ENCODE measurements around the gene ISLR.

Gene ISLR

DNA sequence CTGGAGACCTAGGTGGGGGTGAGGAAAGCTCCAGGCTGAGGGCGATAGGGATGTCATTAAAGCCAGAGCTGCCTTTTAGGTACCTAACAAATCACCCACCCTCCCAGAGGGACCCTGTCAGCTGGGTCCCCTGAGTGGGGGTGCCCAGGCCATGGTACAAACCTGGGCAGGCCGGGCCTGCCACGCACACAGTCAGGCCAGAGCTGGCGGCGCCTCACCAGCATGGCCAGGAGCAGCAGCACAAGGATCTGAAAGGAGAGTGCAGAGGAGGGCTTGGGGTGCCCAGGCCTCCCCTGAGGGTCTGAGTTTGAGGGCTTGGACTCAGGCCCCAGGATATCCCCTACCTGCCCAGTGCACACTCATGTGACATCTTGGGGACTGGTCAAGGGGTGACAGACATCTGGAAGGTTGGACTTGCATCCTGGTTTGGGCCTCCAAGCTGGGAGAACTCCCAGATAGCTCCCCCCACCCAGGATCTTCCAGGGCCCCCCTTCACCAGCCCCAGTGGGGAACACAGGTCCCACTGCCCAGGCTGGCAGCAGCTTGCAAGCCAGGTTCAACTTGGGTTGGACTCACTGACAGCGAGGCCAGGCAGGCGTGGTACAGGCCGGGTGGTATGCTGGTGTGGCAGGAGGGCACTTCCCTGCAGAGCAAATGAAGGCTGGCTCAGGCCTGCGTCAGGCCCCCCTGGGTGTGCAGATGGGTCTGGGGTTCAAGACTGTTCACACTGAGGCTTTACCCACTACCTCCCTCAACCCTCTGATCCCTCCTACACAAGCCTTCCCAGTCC, 23.9 kb downstream of the ISLR start:
- no peak for DNase-seq

- DNase-seq: no peak
Observed at GRCh38 chr15:74199297-74199652, 25.8 kb downstream of the ISLR start.

- DNase-seq: no peak
Observed at GRCh38 chr15:74200412-74200815, 26.9 kb downstream of the ISLR start.

- DNase-seq: no peak
Observed at GRCh38 chr15:74200871-74201419, 27.4 kb downstream of the ISLR start.

- no peak for DNase-seq
Observed at GRCh38 chr15:74201710-74202420, 28.4 kb downstream of the ISLR start.

- no peak for DNase-seq
Observed at GRCh38 chr15:74202452-74203401, 29.2 kb downstream of the ISLR start, which contains the start of gene STRA6. Gene STRA6, minus strand, starts transcription at chr15:74202787. Its CDS starts 520 bp downstream, at chr15:74202267.

DNA sequence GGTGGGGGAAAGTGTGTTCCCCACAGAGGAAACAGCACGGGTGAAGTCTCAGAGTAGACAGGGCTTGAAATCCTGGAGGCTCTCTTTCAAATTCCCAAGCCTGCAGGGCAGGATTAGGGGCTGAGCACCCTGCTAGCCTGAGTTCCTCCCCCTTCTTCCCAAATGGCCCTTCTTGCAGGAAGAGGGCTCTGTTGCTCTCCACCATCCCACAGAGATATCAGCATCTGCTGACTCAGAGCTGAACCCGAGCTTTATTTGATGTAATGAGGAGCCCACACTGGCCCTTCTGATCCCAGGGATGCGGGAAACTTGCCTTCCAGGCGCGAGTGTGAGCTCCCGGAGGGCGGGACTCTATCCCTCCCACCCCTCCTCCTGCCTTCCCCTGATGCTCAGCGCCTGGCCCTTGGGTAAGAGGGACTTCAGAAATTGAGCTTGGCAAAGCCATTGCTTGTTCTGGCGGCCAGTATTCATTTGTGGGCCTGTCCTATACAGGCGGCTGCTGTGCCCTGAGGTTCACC, 30.5 kb downstream of the ISLR start:
- DNase-seq: no peak

GRCh38 chr15:74205582-74205947, 32.1 kb downstream of the ISLR start:
- no peak for DNase-seq

- no peak for DNase-seq
Observed at GRCh38 chr15:74206801-74207281, 33.3 kb downstream of the ISLR start.

DNA sequence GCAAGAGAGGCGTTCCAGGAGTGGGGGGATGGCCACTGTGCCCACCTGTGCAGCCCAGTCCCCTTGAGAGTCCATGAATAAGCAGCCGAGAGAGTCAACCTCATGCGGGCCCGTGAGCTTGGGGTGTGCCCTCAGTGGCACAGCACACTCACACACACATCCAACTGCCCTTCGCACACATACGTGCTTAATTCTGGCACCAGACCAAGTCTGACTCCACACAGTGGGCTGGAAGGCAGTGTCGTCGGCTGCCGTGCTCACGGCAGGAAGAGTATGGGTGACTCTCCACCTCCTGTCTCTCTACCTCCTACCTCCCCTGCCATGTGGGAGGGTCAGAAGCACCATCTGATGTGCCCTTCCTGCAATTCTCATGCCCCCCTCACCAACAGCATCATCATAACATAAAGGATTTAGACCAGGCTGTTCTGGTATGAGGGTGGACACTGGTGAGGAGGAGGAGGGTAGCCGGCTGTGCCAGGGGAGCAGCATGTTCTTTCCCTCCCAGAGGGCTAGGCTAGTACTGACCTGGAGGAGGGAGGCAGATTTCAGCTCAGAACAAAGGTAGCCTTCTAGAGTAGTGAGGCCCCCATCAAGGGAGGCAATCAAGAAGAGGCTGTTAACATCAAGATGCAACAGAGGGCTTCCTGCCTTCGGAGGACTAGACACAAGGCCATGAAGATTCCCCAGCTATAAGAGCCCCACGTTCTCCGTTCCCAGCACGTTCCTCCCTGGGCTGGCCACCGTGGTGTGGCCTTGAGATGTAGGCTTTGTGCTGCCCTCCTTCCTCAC, 34.3 kb downstream of the ISLR start:
- DNase-seq: no peak

GRCh38 chr15:74208496-74208895, 35.0 kb downstream of the ISLR start:
- DNase-seq: no peak

GRCh38 chr15:74208901-74209559, 35.5 kb downstream of the ISLR start:
- DNase-seq: peak; percentile 23

DNA sequence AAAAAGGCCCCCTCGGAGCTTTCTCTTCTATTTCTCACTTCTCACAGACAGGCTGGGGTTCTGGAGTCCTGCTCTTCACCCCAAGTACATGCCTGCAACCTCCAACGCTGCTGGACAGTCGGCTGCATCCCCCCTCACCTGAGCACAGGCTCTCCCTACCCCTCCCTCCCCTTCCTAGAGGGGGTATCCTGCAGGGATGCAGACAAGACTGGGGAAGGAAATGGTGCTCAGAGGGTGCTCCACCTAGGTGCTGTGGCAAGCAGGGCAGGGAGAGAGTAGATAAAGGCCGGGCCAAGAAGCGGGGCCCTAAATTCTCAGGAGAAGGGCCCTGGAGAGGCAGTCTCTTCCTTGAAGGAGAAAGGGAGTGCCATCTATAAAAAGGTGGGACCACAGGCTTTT, 36.0 kb downstream of the ISLR start:
- DNase-seq: no peak

DNA sequence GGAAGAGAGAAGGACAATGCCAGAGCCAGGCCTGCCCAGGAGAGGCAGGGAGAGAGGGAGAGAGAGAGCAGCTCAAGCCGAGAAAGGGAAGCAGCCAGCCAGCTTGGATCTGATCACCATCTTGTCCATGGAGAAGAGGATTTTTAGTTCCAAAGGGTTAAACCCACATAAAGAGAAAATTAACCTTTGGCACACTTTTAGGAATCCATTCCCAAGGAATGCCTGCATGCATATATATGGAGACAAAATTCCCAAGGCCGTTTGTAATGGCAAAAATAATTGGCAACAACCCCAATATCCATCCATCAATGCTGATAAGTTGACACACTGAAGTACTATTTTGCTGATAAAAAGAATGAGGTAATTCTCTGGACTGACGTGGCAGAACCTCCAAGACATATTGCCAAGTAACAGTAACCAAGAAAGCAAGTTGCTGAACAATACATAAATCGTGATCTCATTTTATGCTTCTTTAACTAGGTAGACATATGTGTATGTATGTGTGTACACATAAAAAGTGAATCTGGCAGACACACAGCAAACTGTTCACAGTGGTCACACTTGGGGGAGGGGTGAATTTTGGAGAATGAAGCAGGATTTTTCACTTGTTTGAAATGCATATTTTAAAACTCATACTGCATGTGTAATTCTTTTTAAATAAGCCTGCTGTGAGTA, 36.6 kb downstream of the ISLR start:
- DNase-seq: no peak

GRCh38 chr15:74210729-74211128, 37.2 kb downstream of the ISLR start:
- no peak for DNase-seq

GRCh38 chr15:74211656-74212055, 38.1 kb downstream of the ISLR start:
- DNase-seq: no peak

DNA sequence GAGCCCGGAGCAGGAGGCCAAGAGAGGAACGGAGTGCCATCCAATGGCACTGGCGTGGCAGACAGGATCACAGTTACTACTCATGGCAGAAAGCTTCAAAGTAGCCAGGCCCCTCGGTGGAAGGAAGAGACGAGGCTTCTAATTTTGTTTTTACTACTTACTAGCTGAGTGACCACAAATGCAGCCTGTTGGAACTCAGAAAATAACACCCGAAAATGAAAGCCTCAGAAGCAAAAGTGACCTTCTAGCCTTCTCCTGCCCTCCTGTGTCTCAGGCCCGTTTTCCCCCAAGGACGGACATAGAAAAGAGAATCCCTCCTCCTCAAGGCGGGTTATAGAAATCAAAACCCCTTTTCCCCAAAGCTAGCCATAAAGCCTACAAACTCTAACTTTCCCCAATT, 39.0 kb downstream of the ISLR start:
- DNase-seq: no peak

- DNase-seq: no peak
Observed at GRCh38 chr15:74213858-74214284, 40.4 kb downstream of the ISLR start.

- DNase-seq: no peak
Observed at GRCh38 chr15:74214324-74215021, 41.0 kb downstream of the ISLR start.

- DNase-seq: no peak
Observed at GRCh38 chr15:74215958-74216357, 42.4 kb downstream of the ISLR start.
